WTC11 (cell line): ENCODE data around the gene TAMM41. TPM values are rescaled to one million over a fixed set of nuclear protein-coding genes. Genes with fewer than 3 reads are reported as not detected.

ENCODE experiments used
- ATAC-seq: fragments of 200-7000 bp; cut with Tn5 transposase; 2 replicates; pipeline ENCODE4 v1.10.0; 2021; ENCODE audit warnings: mild to moderate bottlenecking, moderate library complexity
- CTCF ChIA-PET: fragments of 300-600 bp; sonication (Branson Sonifier 250); formaldehyde crosslinking; loops from one replicate; lab custom pipeline; 2021; ENCODE audit warnings: antibody characterized with exemption; lab: Charles Lee
- POLR2A ChIA-PET: fragments of 350-600 bp; sonication (Branson Sonifier 250); formaldehyde crosslinking; loops from one replicate; lab custom pipeline; 2021; ENCODE audit warnings: antibody characterized with exemption; lab: Charles Lee
- DNase-seq: peaks from one replicate; pipeline ENCODE4 v3.0.0; 2021; ENCODE audit warnings: low spot score
- H3K27ac Mint-ChIP-seq: 2 replicates; pipeline ENCODE4 v1.8.0; 2021; ENCODE audit warnings: mixed read lengths
- H3K27me3 Mint-ChIP-seq: 2 replicates; pipeline ENCODE4 v1.8.0; 2021; ENCODE audit warnings: low read depth, mild to moderate bottlenecking, moderate library complexity, mixed read lengths
- H3K36me3 Mint-ChIP-seq: 2 replicates; pipeline ENCODE4 v1.8.0; 2021; ENCODE audit warnings: mixed read lengths
- H3K4me1 Mint-ChIP-seq: 2 replicates; pipeline ENCODE4 v1.8.0; 2022; ENCODE audit warnings: mixed read lengths
- H3K4me3 Mint-ChIP-seq: 2 replicates; pipeline ENCODE4 v1.8.0; 2021; ENCODE audit warnings: mild to moderate bottlenecking, moderate library complexity, mixed read lengths
- H3K9me3 Mint-ChIP-seq: 2 replicates; pipeline ENCODE4 v1.8.0; 2021; ENCODE audit warnings: mixed read lengths
- AFF4 ChIP-seq: sonication (generic); formaldehyde crosslinking; IDR thresholded peaks from 2 replicates; pipeline ENCODE4 v1.8.1; 2023; ENCODE audit warnings: mild to moderate bottlenecking, missing genetic modification reagents, borderline replicate concordance
- ATF1 ChIP-seq: sonication (generic); formaldehyde crosslinking; IDR thresholded peaks from 2 replicates; pipeline ENCODE4 v1.8.1; 2023; ENCODE audit warnings: mild to moderate bottlenecking, moderate library complexity, missing genetic modification reagents
- ATF3 ChIP-seq: sonication (generic); formaldehyde crosslinking; conservative IDR thresholded peaks from 2 replicates; pipeline ENCODE4 v1.8.1; 2022; ENCODE audit warnings: mild to moderate bottlenecking, missing genetic modification reagents
- ATF6 ChIP-seq: sonication (generic); formaldehyde crosslinking; IDR thresholded peaks from 2 replicates; pipeline ENCODE4 v1.8.1; 2023; ENCODE audit warnings: mild to moderate bottlenecking, missing genetic modification reagents
- FOXJ3 ChIP-seq: sonication (generic); formaldehyde crosslinking; IDR thresholded peaks from 2 replicates; pipeline ENCODE4 v1.9.0; 2021; ENCODE audit warnings: missing genetic modification reagents, mild to moderate bottlenecking, borderline replicate concordance
- FOXP4 ChIP-seq: sonication (generic); formaldehyde crosslinking; IDR thresholded peaks from 2 replicates; pipeline ENCODE4 v1.8.0; 2022; ENCODE audit warnings: mild to moderate bottlenecking, missing genetic modification reagents
- GABPB1 ChIP-seq: sonication (generic); formaldehyde crosslinking; IDR thresholded peaks from 2 replicates; pipeline ENCODE4 v1.8.1; 2023; ENCODE audit warnings: mild to moderate bottlenecking, missing genetic modification reagents
- HMGA2 ChIP-seq: fragments of 250-450 bp; sonication (Bioruptor Pico); IDR thresholded peaks from 2 replicates; pipeline ENCODE4 v1.4.0; 2021; ENCODE audit warnings: mild to moderate bottlenecking, moderate library complexity
- MAX ChIP-seq: sonication (generic); formaldehyde crosslinking; IDR thresholded peaks from 2 replicates; pipeline ENCODE4 v1.8.0; 2022; ENCODE audit warnings: mild to moderate bottlenecking, missing genetic modification reagents
- MXD4 ChIP-seq: fragments of 250-450 bp; sonication (Bioruptor Pico); IDR thresholded peaks from 2 replicates; pipeline ENCODE4 v1.8.0; 2021; ENCODE audit warnings: mild to moderate bottlenecking, moderate library complexity, borderline replicate concordance
- SMAD3 ChIP-seq: sonication (generic); formaldehyde crosslinking; IDR thresholded peaks from 2 replicates; pipeline ENCODE4 v1.8.0; 2022; ENCODE audit warnings: missing genetic modification reagents, mild to moderate bottlenecking, borderline replicate concordance
- SP1 ChIP-seq: sonication (generic); formaldehyde crosslinking; conservative IDR thresholded peaks from 2 replicates; pipeline ENCODE4 v1.8.1; 2022; ENCODE audit warnings: missing genetic modification reagents
- TCF7 ChIP-seq: sonication (generic); formaldehyde crosslinking; IDR thresholded peaks from 2 replicates; pipeline ENCODE4 v1.8.0; 2022; ENCODE audit warnings: mild to moderate bottlenecking, low read depth, missing genetic modification reagents, moderate library complexity
- TEAD1 ChIP-seq: sonication (generic); formaldehyde crosslinking; IDR thresholded peaks from 2 replicates; pipeline ENCODE4 v1.8.0; 2022; ENCODE audit warnings: mild to moderate bottlenecking, missing genetic modification reagents
- TP53 ChIP-seq: sonication (generic); formaldehyde crosslinking; IDR thresholded peaks from 2 replicates; pipeline ENCODE4 v1.8.1; 2023; ENCODE audit warnings: mild to moderate bottlenecking, missing genetic modification reagents
- ZBTB43 ChIP-seq: sonication (generic); formaldehyde crosslinking; IDR thresholded peaks from 2 replicates; pipeline ENCODE4 v1.8.1; 2023; ENCODE audit warnings: mild to moderate bottlenecking, missing genetic modification reagents
- ZNF219 ChIP-seq: sonication (generic); formaldehyde crosslinking; IDR thresholded peaks from 2 replicates; pipeline ENCODE4 v1.8.0; 2023; ENCODE audit warnings: missing genetic modification reagents, mild to moderate bottlenecking, borderline replicate concordance
- ZNF416 ChIP-seq: fragments of 250-450 bp; sonication (Bioruptor Pico); IDR thresholded peaks from 2 replicates; pipeline ENCODE4 v1.9.0; 2021; ENCODE audit warnings: mild to moderate bottlenecking, inconsistent platforms
- total RNA-seq: library from RNA; stranded (reverse); gene quantifications from 3 replicates; pipeline ENCODE4 v1.2.3, GENCODE V29; 2021

Gene TAMM41
- total RNA-seq, 1 experiment from 2014 or later, result 23.0 TPM

- Mint-ChIP-seq H3K36me3 (no peaks in the 10 kb centered on the region), H3K4me1 (peaks cover 8% of the 10 kb centered on the region), H3K27ac (no peak overlapping the region), H3K4me3 (no peak overlapping the region), H3K9me3 (peaks cover 10% of the 10 kb centered on the region), H3K27me3 (peaks cover 37% of the 10 kb centered on the region)
- ChIA-PET POLR2A (no interaction called here), CTCF (no interaction called here)
- TF ChIP-seq SMAD3 (CRISPR knock-in tag) (no peak), TEAD1 (no peak), ATF6 (CRISPR knock-in tag) (no peak), ZNF416 (no peak), SP1 (CRISPR knock-in tag) (no peak), GABPB1 (no peak), ZNF219 (CRISPR knock-in tag) (no peak), ZBTB43 (CRISPR knock-in tag) (no peak), TP53 (no peak), FOXP4 (CRISPR knock-in tag) (no peak), TCF7 (CRISPR knock-in tag) (no peak), MAX (no peak), MXD4 (CRISPR knock-in tag) (no peak), HMGA2 (CRISPR knock-in tag) (no peak), ATF3 (CRISPR knock-in tag) (no peak), FOXJ3 (no peak), ATF1 (CRISPR knock-in tag) (no peak), AFF4 (CRISPR knock-in tag) (no peak)
- ATAC-seq, result no peak
- no peak for DNase-seq
Observed at GRCh38 chr3:11850003-11850402, 3.3 kb upstream of the TAMM41 start.
